SH-SY5Y (cell line): ENCODE measurements around the gene MYH10.

ENCODE experiments used
- GATA2 ChIP-seq: IDR thresholded peaks from 2 replicates; pipeline ENCODE4 v1.6.1; 2011; ENCODE audit warnings: mild to moderate bottlenecking, low read depth, low read length
- GATA3 ChIP-seq: IDR thresholded peaks from 2 replicates; pipeline ENCODE4 v1.6.1; 2011; ENCODE audit warnings: low read depth, mild to moderate bottlenecking, low read length, moderate library complexity

DNA sequence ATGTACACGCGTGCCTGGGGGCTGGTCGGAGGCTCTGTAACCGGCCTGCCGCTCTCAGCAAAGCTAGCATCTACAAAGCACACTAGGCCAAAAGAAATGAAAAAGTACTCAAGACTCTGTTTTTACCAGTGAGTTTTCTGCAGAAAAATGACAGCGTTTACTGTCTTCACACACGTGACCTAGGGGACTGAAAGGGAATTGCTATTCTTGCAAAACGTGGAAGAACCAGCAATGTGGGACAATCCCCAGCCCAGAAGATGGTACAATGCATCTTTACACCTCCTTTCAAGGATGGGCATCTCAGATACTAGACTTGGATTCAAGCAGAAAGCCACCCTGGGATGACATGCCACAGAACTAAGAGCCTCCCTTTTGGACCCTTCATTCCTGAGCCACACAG, 153.4 kb downstream of the MYH10 start:
- TF ChIP-seq GATA2: no peak
- TF ChIP-seq GATA3: no peak
